A673 (cell line): ENCODE data around the gene ZCCHC24.

ENCODE experiments used
- EZH2 ChIP-seq: fragments of 200-600 bp; sonication (generic); IDR thresholded peaks from 2 replicates; pipeline ENCODE4 v1.6.1; 2017; ENCODE audit warnings: borderline replicate concordance, low read depth, mild to moderate bottlenecking, mixed read lengths, antibody characterized with exemption, low read length; ENCODE audit not compliant: poor library complexity, severe bottlenecking
- TF ChIP-seq, protein P1 (sequence below): fragments of 300-800, 200-600 bp; sonication (generic); conservative IDR thresholded peaks from 2 replicates; pipeline ENCODE4 v1.5.1; 2017; ENCODE audit warnings: low read depth, mild to moderate bottlenecking, antibody characterized with exemption, low read length, moderate library complexity, mixed read lengths

DNA sequence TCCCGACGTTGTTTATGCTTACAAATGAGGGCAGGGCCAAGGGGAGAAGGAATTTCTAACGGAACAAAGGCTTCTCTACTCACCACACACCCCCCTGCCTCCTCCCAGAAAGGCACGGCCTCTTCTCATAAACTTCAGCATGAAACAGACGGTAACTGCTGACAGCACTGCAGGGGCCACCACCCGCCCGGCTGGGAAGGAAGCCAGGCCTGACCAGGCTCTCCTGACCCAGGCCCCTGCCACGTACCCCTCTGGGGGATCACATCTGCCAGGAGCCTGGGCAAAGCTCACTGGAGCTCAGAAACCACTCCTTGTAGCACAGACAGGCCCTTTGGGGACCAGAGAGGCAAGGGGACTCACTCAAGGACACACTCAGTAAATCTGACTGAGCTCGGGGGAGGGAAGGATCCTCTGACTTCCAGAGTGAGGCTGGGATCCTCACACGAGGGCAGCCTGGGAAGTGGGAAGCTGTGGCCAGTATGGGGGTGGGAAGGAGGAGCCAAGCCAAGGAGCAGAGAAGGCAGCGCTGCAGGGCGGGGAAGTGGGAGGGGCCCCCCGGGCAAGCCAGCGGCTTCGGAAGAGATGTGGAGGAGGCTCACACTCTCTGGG, 46.1 kb downstream of the ZCCHC24 start:
- TF ChIP-seq, protein P1, sequence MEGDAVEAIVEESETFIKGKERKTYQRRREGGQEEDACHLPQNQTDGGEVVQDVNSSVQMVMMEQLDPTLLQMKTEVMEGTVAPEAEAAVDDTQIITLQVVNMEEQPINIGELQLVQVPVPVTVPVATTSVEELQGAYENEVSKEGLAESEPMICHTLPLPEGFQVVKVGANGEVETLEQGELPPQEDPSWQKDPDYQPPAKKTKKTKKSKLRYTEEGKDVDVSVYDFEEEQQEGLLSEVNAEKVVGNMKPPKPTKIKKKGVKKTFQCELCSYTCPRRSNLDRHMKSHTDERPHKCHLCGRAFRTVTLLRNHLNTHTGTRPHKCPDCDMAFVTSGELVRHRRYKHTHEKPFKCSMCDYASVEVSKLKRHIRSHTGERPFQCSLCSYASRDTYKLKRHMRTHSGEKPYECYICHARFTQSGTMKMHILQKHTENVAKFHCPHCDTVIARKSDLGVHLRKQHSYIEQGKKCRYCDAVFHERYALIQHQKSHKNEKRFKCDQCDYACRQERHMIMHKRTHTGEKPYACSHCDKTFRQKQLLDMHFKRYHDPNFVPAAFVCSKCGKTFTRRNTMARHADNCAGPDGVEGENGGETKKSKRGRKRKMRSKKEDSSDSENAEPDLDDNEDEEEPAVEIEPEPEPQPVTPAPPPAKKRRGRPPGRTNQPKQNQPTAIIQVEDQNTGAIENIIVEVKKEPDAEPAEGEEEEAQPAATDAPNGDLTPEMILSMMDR = no peak
- no peak for TF ChIP-seq EZH2
